Thyroid gland (tissue), 4 donors: ENCODE measurements around the gene FNDC11. TPM values are rescaled to one million over a fixed set of nuclear protein-coding genes. Genes with fewer than 3 reads are reported as not detected.

Experiments
- DNase-seq, 2 donors: peaks; one replicate each; pipeline ENCODE4 v3.0.0-alpha.2; 2019
- H3K27ac ChIP-seq, 3 donors: fragments of 200-600 bp; sonication (generic); 1 replicate in 2 of 3; 2 replicates in 1 of 3; pipeline ENCODE4 v1.5.1; 2016 to 2019; ENCODE audit warnings: mild to moderate bottlenecking in 1 of 3, moderate library complexity in 1 of 3
- H3K27me3 ChIP-seq: fragments of 200-600 bp; sonication (generic); one replicate; pipeline ENCODE4 v1.5.1; 2019
- H3K36me3 ChIP-seq, 2 donors: fragments of 200-600 bp; sonication (generic); one replicate each; pipeline ENCODE4 v1.5.1; 2016 to 2019
- H3K4me1 ChIP-seq, 2 donors: fragments of 200-600 bp; sonication (generic); one replicate each; pipeline ENCODE4 v1.5.1; 2017 to 2019
- H3K4me3 ChIP-seq, 3 donors: fragments of 200-600 bp; sonication (generic); replicated peaks in 1 of 3; 1 replicate in 2 of 3; 2 replicates in 1 of 3; pipeline ENCODE4 v1.5.1; 2016; ENCODE audit warnings: mild to moderate bottlenecking in 1 of 3
- H3K9me3 ChIP-seq: fragments of 200-600 bp; sonication (generic); one replicate; pipeline ENCODE4 v1.5.1; 2017
- POLR2A ChIP-seq, 2 donors: fragments of 450-650 bp; IDR thresholded peaks; one replicate each; pipeline ENCODE4 v1.6.1; 2017; ENCODE audit warnings: antibody characterized with exemption in 2 of 2, mild to moderate bottlenecking in 2 of 2, moderate library complexity in 1 of 2
- WGBS, 2 donors: methylation state at CpG; one replicate each; pipeline ENCODE4 v1.1.5; 2017; 5-methylcytosine and 5-hydroxymethylcytosine counted together
- intact Hi-C: fragments of 100-400 bp; cut with DNase I; formaldehyde crosslinking; loops from one replicate; pipeline ENCODE4 v1.15.1; 2023
- total RNA-seq, 4 donors: library from RNA; depleted of rRNA; stranded (reverse); fragments of >200 nt; gene quantifications; one replicate each; pipeline ENCODE4 v1.2.3, GENCODE V29; 2016
- TF ChIP-seq, protein P1 (sequence below), 6 experiments: fragments of 200-600 bp in 3 of 6; fragments of 450-650 bp in 3 of 6; sonication (generic) in 3 of 6; IDR thresholded peaks; one replicate each; pipeline ENCODE4 v1.5.1; 2016 to 2019; ENCODE audit warnings: antibody characterized with exemption in 6 of 6, mild to moderate bottlenecking in 2 of 6, inconsistent platforms in 1 of 6, moderate library complexity in 1 of 6

The FNDC11 gene
- total RNA-seq, 4 donors from 2014 or later, result 0.39 to 0.89 (median 0.40) TPM; not detected in 1

DNA sequence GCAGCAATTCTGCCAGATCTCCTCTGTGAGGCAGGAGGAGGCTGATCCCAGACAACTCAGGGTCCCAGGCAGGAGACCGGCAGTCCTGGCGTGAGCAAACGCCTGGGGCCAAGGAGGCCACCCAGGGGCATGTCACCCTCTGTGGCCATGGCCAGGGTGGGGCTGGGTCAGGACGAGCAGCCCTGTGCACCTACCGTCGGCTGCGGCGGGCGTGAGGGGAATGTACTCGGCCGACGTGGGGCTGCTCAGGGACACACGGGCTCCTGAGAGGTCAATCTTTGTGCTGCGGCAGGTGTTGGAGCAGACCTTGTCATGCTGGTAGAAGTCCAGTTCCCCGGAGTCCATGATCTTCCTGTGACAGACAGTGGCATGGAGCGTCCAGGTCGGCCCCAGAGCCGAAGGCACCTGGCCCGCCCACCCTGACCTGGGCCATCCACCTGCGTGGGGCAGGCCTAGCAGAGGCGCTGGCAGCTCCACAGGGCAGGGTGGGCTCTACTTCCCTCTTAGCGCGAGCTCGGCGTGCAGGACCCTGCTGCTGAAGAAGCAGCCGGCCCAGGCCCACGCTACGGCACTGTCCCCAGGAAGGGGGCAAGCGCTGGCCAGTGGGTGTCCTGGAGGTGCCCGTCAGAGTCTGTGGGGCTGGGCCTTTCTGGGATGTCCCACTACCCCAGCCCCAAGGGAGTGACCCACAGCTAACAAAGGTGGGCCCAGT, 41.6 kb downstream of the FNDC11 start:
- Histone ChIP-seq H3K4me3 (no peak overlapping the region), H3K9me3 (no peaks in the 10 kb centered on the region), H3K27ac (no peak overlapping the region), H3K36me3 (peaks cover 33 to 50% of the 10 kb centered on the region in 2 donors), H3K27me3 (no peaks in the 10 kb centered on the region), H3K4me1 (no peaks in the 10 kb centered on the region)
- 85 to 90% methylated on average over 5 to 27 of the region's 30 CpGs for WGBS, 2 donors
- intact Hi-C loops, result no loop called here
- no peak for TF ChIP-seq POLR2A (IDR thresholded peaks at IDR 0.05)
- TF ChIP-seq, protein P1, sequence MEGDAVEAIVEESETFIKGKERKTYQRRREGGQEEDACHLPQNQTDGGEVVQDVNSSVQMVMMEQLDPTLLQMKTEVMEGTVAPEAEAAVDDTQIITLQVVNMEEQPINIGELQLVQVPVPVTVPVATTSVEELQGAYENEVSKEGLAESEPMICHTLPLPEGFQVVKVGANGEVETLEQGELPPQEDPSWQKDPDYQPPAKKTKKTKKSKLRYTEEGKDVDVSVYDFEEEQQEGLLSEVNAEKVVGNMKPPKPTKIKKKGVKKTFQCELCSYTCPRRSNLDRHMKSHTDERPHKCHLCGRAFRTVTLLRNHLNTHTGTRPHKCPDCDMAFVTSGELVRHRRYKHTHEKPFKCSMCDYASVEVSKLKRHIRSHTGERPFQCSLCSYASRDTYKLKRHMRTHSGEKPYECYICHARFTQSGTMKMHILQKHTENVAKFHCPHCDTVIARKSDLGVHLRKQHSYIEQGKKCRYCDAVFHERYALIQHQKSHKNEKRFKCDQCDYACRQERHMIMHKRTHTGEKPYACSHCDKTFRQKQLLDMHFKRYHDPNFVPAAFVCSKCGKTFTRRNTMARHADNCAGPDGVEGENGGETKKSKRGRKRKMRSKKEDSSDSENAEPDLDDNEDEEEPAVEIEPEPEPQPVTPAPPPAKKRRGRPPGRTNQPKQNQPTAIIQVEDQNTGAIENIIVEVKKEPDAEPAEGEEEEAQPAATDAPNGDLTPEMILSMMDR (IDR thresholded peaks at IDR 0.05), result no peak
- DNase-seq, result no peak

DNA sequence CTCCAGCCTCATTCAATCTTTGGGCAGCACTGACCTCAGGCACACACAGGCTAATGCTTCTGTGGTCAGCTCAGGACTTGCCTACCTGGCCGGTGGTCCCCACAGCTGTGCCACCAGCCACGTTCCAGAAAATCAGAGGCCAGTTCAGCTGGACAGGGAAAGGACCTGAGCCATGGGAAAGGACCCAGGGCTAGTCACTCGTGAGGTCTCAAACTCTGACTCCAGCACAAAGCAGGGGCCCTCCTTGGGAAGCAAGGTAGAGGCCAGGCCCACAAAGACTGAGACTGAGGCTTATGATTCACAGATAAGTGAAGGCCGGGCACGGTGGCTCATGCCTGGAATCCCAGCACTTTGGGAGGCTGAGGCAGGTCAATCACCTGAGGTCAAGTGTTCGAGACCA, 42.5 kb downstream of the FNDC11 start:
- H3K27ac ChIP-seq, result no peak overlapping the region
- H3K27me3 ChIP-seq, result no peaks in the 10 kb centered on the region
- intact Hi-C loops, result no loop called here
- H3K36me3 ChIP-seq, result peaks cover 24 to 50% of the 10 kb centered on the region in 2 donors
- H3K9me3 ChIP-seq, result no peaks in the 10 kb centered on the region
- H3K4me1 ChIP-seq, result no peaks in the 10 kb centered on the region
- no peak overlapping the region for H3K4me3 ChIP-seq
- WGBS, 2 donors, result 90 to 96% methylated on average over 3 to 5 of the region's 6 CpGs
- TF ChIP-seq, protein P1 (IDR thresholded peaks at IDR 0.05), result no peak
- no peak for TF ChIP-seq POLR2A (IDR thresholded peaks at IDR 0.05)
- DNase-seq, result no peak

DNA sequence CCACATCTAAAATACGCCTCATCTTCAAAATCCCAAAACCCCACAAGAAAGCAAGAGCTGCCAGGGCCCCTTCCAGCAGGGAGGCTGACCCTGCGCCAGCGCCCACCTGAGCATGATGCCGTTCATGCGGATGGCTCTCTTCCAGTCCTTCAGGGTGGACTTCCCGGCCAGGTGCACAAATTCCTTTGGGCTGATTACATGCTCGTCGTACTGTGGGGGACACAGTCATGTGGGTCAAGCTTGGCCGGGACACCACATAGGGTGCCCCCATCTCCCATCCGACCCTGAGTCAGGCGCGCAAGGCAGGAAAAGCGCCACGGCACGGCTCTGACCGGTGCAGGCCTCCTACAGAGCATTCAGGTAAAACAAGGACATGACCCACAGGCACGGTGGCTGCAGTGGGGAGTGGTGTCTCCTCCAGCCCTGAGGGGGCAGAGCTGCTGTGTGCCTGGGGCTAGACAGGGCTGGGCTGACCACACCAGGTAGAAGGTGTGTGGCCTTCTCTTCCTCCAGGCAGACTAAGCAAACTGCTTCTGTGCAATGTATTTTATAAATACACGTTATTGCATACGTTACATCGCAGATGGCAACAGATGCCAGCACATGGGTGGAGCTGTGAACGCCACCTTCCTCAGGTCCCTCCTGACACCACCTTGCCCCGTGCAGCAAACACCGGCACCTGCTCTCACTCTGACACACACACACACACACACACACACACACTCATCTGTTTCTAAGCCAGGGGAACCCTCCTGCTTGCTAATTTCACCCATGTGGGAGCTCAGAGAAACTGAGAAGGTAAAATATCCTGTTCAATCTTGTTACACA, 43.9 kb downstream of the FNDC11 start:
- intact Hi-C loops, result no loop called here
- 87 to 89% methylated on average over 15 to 23 of the region's 23 CpGs for WGBS, 2 donors
- Histone ChIP-seq H3K27me3 (no peaks in the 10 kb centered on the region), H3K27ac (no peak overlapping the region), H3K9me3 (no peaks in the 10 kb centered on the region), H3K4me3 (no peak overlapping the region), H3K36me3 (peaks cover 23 to 50% of the 10 kb centered on the region in 2 donors), H3K4me1 (no peaks in the 10 kb centered on the region)
- no peak for TF ChIP-seq POLR2A (IDR thresholded peaks at IDR 0.05)
- TF ChIP-seq, protein P1 (IDR thresholded peaks at IDR 0.05), result no peak
- no peak for DNase-seq

DNA sequence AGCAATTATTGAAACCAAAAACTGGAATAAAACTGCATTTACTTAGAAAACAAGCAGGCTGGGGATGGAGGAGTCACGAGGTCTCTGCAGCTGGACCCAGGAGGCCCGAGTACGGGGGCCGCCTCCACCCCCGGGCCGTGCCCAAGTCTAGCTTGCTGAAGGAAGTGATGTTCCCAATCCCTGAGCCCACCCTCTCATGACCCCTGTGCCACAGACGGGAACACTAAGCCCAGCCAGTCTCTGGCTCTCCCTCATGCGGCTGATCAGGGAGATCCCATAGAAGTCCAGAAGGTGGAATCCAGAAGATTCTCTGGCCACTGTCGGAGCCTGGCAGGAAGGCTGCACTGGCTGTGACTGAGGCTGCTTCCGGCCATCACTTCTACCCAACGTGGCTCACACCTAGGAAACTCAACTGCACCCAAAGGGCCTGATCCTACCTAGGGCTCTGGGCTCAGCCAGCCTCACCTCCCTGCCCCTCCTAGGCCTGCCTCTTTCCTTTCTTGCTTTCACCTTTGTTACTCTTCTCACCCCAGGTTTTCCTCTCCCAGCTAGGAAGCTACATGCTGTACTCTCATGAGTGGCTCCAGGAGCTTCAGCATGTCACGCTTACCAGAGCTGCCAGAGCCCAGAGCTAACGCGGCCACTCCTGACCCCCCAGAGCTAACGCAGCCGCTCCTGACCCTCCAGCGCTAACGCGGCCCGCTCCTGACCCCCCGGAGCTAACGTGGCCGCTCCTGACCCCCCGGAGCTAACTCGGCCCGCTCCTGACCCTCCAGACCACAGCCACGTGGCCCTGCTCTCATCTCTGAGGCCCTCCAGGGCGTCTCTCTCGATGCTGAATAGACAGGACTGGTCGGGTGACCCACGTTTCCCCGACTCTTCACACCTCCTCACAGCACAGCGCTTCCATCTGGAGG, 44.8 kb downstream of the FNDC11 start:
- Histone ChIP-seq H3K9me3 (no peaks in the 10 kb centered on the region), H3K4me1 (no peaks in the 10 kb centered on the region), H3K4me3 (no peak overlapping the region), H3K36me3 (peaks cover 30 to 50% of the 10 kb centered on the region in 2 donors), H3K27me3 (no peaks in the 10 kb centered on the region), H3K27ac (no peak overlapping the region)
- WGBS, 2 donors, result 91 to 94% methylated on average over 31 to 32 of the region's 33 CpGs
- TF ChIP-seq, protein P1 (IDR thresholded peaks at IDR 0.05), result no peak
- TF ChIP-seq POLR2A (IDR thresholded peaks at IDR 0.05), result no peak
- DNase-seq, result no peak
- intact Hi-C loops, result no loop called here
